IPS-18c (cell line): ENCODE measurements around the gene ADAMTS9.

Experiments
- H3K4me3 ChIP-seq: 2 replicates; pipeline ENCODE4 v1.7.0; 2013; ENCODE audit warnings: low read depth, mild to moderate bottlenecking, low read length, moderate library complexity; ENCODE audit not compliant: insufficient read depth
- H3K9me3 ChIP-seq: one replicate; pipeline ENCODE4 v1.6.1; 2013; ENCODE audit warnings: mild to moderate bottlenecking, low read length, moderate library complexity; ENCODE audit not compliant: control insufficient read depth, insufficient read depth

Gene ADAMTS9

GRCh38 chr3:64687781-64688604 is at the start of gene ADAMTS9:
Gene ADAMTS9 (minus strand): TSS chr3:64688000. CDS start chr3:64687657, 343 bp downstream.
- Histone ChIP-seq H3K4me3 (peak within 1 kb of the TSS; percentile 63), H3K9me3 (no peaks in the 10 kb centered on the region)

- H3K4me3 ChIP-seq, result no peak overlapping the region
- no peaks in the 10 kb centered on the region for H3K9me3 ChIP-seq
Observed at GRCh38 chr3:64732576-64732975, 44.8 kb upstream of the ADAMTS9 start.

- no peak overlapping the region for H3K4me3 ChIP-seq
- H3K9me3 ChIP-seq, result no peaks in the 10 kb centered on the region
Observed at GRCh38 chr3:64730681-64731080, 42.9 kb upstream of the ADAMTS9 start.

- H3K4me3 ChIP-seq, result no peak overlapping the region
- no peaks in the 10 kb centered on the region for H3K9me3 ChIP-seq
Observed at GRCh38 chr3:64728994-64729393, 41.2 kb upstream of the ADAMTS9 start.

- Histone ChIP-seq H3K4me3 (no peak overlapping the region), H3K9me3 (no peaks in the 10 kb centered on the region)
Observed at GRCh38 chr3:64728428-64728827, 40.6 kb upstream of the ADAMTS9 start.

GRCh38 chr3:64726414-64727090 is 38.8 kb upstream of the ADAMTS9 start:
- Histone ChIP-seq H3K4me3 (no peak overlapping the region), H3K9me3 (no peaks in the 10 kb centered on the region)

- H3K9me3 ChIP-seq, result no peaks in the 10 kb centered on the region
- H3K4me3 ChIP-seq, result no peak overlapping the region
Observed at GRCh38 chr3:64718976-64719375, 31.2 kb upstream of the ADAMTS9 start.

- Histone ChIP-seq H3K4me3 (no peak overlapping the region), H3K9me3 (no peaks in the 10 kb centered on the region)
Observed at GRCh38 chr3:64717872-64718613, 30.2 kb upstream of the ADAMTS9 start.

GRCh38 chr3:64717411-64717810 is 29.6 kb upstream of the ADAMTS9 start:
- Histone ChIP-seq H3K4me3 (no peak overlapping the region), H3K9me3 (no peaks in the 10 kb centered on the region)

GRCh38 chr3:64716110-64716710 is 28.4 kb upstream of the ADAMTS9 start:
- Histone ChIP-seq H3K4me3 (no peak overlapping the region), H3K9me3 (no peaks in the 10 kb centered on the region)

- H3K9me3 ChIP-seq, result no peaks in the 10 kb centered on the region
- H3K4me3 ChIP-seq, result no peak overlapping the region
Observed at GRCh38 chr3:64715211-64715982, 27.6 kb upstream of the ADAMTS9 start.

- H3K4me3 ChIP-seq, result no peak overlapping the region
- H3K9me3 ChIP-seq, result no peaks in the 10 kb centered on the region
Observed at GRCh38 chr3:64708456-64708855, 20.7 kb upstream of the ADAMTS9 start.

GRCh38 chr3:64705946-64706345 is 18.1 kb upstream of the ADAMTS9 start:
- H3K4me3 ChIP-seq, result no peak overlapping the region
- H3K9me3 ChIP-seq, result peaks cover 2% of the 10 kb centered on the region

- H3K4me3 ChIP-seq, result no peak overlapping the region
- no peaks in the 10 kb centered on the region for H3K9me3 ChIP-seq
Observed at GRCh38 chr3:64696896-64697295, 9.1 kb upstream of the ADAMTS9 start.

GRCh38 chr3:64694114-64694513 is 6.3 kb upstream of the ADAMTS9 start:
- Histone ChIP-seq H3K4me3 (no peak overlapping the region), H3K9me3 (no peaks in the 10 kb centered on the region)

- no peaks in the 10 kb centered on the region for H3K9me3 ChIP-seq
- H3K4me3 ChIP-seq, result no peak overlapping the region
Observed at GRCh38 chr3:64693031-64693430, 5.2 kb upstream of the ADAMTS9 start.

GRCh38 chr3:64691051-64691450 is 3.3 kb upstream of the ADAMTS9 start:
- H3K4me3 ChIP-seq, result no peak overlapping the region
- no peaks in the 10 kb centered on the region for H3K9me3 ChIP-seq
